GM18520 (cell line): ENCODE measurements around the gene SDK1.
"Not testable (repeated sequence)": the region's sequence is repeated elsewhere in the genome, so short reads cannot be mapped to it uniquely, and the experiment has no call there.

ENCODE experiments used
- ATAC-seq: cut with Tn5 transposase; IDR thresholded peaks from one replicate; pipeline ENCODE4 v1.9.1; 2021; ENCODE audit not compliant: unreplicated experiment

SDK1 gene

DNA sequence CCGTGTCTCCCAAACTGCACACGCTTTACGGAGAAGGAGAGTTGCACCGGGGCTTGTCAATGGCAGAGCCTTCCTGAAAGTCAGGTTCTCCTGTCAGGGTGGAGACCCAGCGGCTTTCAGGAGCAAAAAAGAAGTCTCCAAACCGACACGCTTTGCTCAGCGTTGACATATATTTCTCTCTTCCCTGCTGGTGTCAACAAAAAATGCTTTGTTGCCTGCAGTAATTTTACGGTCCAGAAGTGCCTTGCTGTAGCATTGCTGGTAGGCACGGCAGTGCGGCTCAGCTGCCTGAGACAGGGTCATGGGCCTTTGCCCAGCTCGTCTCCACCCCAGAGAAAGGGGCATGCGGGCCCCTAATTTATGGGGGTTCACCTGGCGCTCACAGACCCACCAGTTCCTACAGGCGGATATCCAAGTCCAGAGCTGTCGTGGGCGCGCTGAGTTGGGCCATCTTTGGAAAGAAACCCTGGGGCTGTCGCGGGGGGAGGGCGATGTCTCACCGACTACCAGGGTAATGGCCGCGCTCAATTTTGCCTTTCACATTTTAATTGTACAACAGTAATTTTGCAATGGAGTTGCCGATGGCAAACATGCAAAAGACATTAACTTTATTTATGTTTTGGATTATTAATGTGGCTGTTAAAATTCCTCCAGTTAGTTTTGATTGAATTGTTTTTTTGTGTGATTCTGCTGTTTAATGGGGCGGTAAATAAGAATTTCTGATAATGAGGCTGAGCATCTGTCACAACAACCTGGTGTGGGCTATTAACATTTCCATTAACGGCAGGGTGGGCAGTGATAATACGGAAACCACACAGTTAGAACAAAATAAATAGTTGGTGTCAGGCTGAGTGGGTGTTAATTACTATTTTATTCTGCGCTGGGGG is 902.8 kb downstream of the SDK1 start:
- no peak for ATAC-seq

DNA sequence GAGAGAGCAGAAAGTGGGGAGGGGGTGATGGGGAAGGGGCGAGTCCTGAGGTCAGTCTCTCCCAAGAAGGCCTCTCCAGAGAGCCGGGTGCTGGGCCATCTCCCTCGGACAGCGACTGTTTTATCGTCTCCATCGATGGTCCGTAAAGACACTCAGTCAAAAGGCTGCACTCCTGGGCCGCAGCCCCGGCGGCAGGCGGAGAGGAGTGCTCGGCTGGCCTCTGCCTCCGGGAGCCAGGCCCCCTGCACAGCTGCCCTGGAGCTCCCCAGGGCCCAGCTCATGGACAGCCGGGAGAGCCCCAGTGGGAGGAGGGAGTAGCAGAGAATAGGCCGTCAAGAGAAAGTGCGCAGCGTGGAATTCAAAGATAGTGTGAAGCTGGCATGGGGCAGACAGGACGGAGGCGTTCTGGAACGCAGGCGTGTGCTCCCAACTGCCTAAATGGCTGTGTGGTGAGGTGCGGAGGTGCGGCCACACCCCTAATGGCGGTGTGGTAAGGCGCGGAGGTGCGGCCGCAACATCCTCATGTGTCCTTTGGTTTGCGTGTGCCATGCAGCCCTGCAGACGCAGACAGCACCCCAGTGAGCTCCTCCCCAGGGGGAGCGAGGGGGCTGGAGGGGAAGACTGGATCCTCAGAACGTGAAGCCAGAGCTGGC is 903.6 kb downstream of the SDK1 start:
- no peak for ATAC-seq

- ATAC-seq, result no peak
Observed at GRCh38 chr7:4205828-4206227, 904.8 kb downstream of the SDK1 start.

- no peak for ATAC-seq
Observed at GRCh38 chr7:4207011-4207410, 906.0 kb downstream of the SDK1 start.

GRCh38 chr7:4208086-4208485 is 907.0 kb downstream of the SDK1 start:
- no peak for ATAC-seq

GRCh38 chr7:4208586-4208985 is 907.5 kb downstream of the SDK1 start:
- no peak for ATAC-seq

- no peak for ATAC-seq
Observed at GRCh38 chr7:4209126-4209525, 908.1 kb downstream of the SDK1 start.

GRCh38 chr7:4209966-4210365 is 908.9 kb downstream of the SDK1 start:
- ATAC-seq, result no peak

- no peak for ATAC-seq
Observed at GRCh38 chr7:4210821-4211220, 909.8 kb downstream of the SDK1 start.

DNA sequence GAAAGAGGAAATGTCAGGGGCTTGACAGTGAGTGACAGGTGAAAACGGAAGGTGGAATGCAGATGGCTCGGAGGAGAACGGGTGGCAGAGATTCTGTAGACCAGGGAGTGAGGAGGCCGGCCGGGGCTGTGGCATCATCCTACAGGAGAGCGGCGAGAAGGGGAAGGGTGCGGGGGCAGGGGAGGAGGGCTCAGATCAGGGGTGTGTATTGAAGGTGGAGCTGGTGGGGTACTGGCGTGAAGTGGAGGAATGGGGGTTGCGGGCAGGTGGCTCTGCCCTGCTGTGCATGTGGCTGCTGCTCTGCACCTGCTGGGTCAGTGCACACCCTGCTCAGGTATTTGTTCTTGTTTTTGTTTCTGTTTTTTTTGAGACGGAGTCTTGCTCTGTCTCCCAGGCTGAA is 910.2 kb downstream of the SDK1 start:
- ATAC-seq, result no peak

GRCh38 chr7:4212376-4212775 is 911.3 kb downstream of the SDK1 start:
- no peak for ATAC-seq

GRCh38 chr7:4214291-4215155 is 913.5 kb downstream of the SDK1 start:
- ATAC-seq, result no peak

- no peak for ATAC-seq
Observed at GRCh38 chr7:4215176-4215720, 914.2 kb downstream of the SDK1 start.

DNA sequence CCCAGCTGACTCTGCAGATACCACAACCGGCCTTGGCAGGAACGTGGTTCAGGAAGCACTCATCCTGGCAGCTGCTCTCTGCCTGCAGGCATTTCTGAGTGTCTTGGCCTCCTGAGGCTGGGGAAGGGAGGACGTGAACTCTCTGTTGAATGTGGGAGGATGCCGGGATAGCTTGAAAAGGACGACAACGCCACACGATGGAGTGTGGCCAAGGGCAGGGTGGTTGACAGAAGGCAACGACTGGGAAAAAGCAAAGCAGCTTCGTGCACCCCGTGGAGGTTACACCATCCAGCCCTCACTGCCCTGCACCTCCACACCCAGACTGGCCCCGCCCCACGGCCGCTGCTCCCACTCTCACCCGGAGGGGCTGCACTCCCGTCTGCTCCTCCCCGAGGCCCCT is 915.0 kb downstream of the SDK1 start:
- no peak for ATAC-seq

DNA sequence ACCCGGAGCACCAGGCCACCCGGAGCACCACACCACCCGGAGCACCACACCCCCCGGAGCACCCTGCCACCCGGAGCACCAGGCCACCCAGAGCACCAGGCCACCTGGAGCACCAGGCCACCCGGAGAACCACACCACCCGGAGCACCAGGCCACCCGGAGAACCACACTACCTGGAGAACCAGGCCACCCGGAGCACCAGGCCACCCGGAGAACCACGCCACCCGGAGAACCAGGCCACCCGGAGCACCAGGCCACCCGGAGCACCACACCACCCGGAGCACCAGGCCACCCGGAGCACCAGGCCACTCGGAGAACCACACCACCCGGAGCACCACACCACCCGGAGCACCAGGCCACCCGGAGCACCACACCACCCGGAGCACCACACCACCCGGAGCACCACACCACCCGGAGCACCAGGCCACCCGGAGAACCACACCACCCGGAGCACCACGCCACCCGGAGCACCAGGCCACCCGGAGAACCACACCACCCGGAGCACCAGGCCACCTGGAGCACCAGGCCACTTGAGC is 916.1 kb downstream of the SDK1 start:
- ATAC-seq, result not testable (repeated sequence)

- ATAC-seq, result no peak
Observed at GRCh38 chr7:4218481-4218880, 917.4 kb downstream of the SDK1 start.

- ATAC-seq, result no peak
Observed at GRCh38 chr7:4220011-4220410, 919.0 kb downstream of the SDK1 start.

- no peak for ATAC-seq
Observed at GRCh38 chr7:4221043-4221442, 920.0 kb downstream of the SDK1 start.

DNA sequence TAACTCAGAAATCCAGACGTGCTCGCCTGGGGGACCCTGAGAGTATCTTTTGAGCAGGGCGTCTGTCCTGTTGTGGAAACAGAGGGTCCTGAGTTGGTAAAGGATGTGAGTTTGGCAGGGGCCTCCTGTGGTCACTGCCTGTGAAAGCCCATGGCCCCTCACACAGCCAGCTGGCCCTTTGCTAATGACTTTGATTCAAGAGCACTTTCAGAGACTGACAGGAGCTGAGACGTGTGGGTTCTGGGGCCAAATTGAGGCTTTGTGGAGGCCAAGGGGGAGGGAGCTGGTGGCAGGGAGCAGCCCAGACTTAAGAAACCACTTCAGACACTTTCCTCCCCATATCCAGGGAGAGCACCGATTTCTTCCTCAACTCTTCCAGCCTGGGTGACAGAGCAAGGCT is 921.6 kb downstream of the SDK1 start:
- ATAC-seq, result no peak

GRCh38 chr7:4225361-4225771 is 924.3 kb downstream of the SDK1 start:
- no peak for ATAC-seq
